K562 (cell line): ENCODE data around the gene CRYBG2. TPM values are rescaled to one million over a fixed set of nuclear protein-coding genes. Genes with fewer than 3 reads are reported as not detected.

Experiments used
- CBFA2T2 ChIP-seq: fragments of 450-650 bp; conservative IDR thresholded peaks from 2 replicates; pipeline ENCODE4 v1.6.1; 2017; ENCODE audit warnings: mild to moderate bottlenecking
- CHD4 ChIP-seq: fragments of 200-600 bp; sonication (generic); IDR thresholded peaks from 3 replicates; pipeline ENCODE4 v1.6.1; 2012; ENCODE audit warnings: low read depth, mild to moderate bottlenecking, mixed read lengths, low read length, inconsistent platforms; ENCODE audit not compliant: insufficient read depth, insufficient replicate concordance, poor library complexity, severe bottlenecking
- EHMT2 ChIP-seq: fragments of 450-650 bp; IDR thresholded peaks from 2 replicates; pipeline ENCODE4 v1.6.1; 2018; ENCODE audit warnings: antibody characterized with exemption
- ESRRA ChIP-seq: fragments of 450-650 bp; IDR thresholded peaks from 2 replicates; pipeline ENCODE4 v1.6.1; 2014; ENCODE audit warnings: low read depth, mild to moderate bottlenecking, moderate library complexity, borderline replicate concordance
- ETV1 ChIP-seq: fragments of 450-650 bp; conservative IDR thresholded peaks from 2 replicates; pipeline ENCODE4 v1.6.1; 2016; ENCODE audit warnings: missing genetic modification characterization, control low read depth, low read depth, missing compliant biosample characterization
- KLF1 ChIP-seq: fragments of 450-650 bp; IDR thresholded peaks from 2 replicates; pipeline ENCODE4 v1.6.1; 2016; ENCODE audit warnings: missing genetic modification characterization, missing compliant biosample characterization
- MAFG ChIP-seq: fragments of 450-650 bp; conservative IDR thresholded peaks from 2 replicates; pipeline ENCODE4 v1.6.1; 2016; ENCODE audit warnings: missing genetic modification characterization, missing compliant biosample characterization
- MIER1 ChIP-seq: fragments of 450-650 bp; IDR thresholded peaks from 2 replicates; pipeline ENCODE4 v1.6.1; 2016; ENCODE audit warnings: antibody characterized with exemption, mild to moderate bottlenecking, low read depth
- MTA3 ChIP-seq: fragments of 450-650 bp; formaldehyde crosslinking; IDR thresholded peaks from 2 replicates; pipeline ENCODE4 v1.6.1; 2017; ENCODE audit warnings: mild to moderate bottlenecking, borderline replicate concordance
- NCOA1 ChIP-seq: fragments of 450-650 bp; IDR thresholded peaks from 2 replicates; pipeline ENCODE4 v1.6.1; 2016; ENCODE audit warnings: low read depth
- NFATC3 ChIP-seq: fragments of 450-650 bp; IDR thresholded peaks from 2 replicates; pipeline ENCODE4 v1.6.1; 2017; ENCODE audit warnings: mild to moderate bottlenecking
- NFE2 ChIP-seq: IDR thresholded peaks from 2 replicates; pipeline ENCODE4 v1.6.1; 2014; ENCODE audit warnings: antibody characterized with exemption, low read depth
- NR2C2 ChIP-seq, 2 experiments: fragments of 200-800 bp in 1 of 2; sonication (Bioruptor generic) in 1 of 2; sonication (generic) in 1 of 2; formaldehyde crosslinking in 1 of 2; IDR thresholded peaks; 2 replicates each; pipeline versions ENCODE4 v1.6.1 to v1.8.0; 2016 to 2022; ENCODE audit warnings: mild to moderate bottlenecking in 1 of 2, missing compliant biosample characterization in 1 of 2, missing genetic modification characterization in 1 of 2, missing genetic modification reagents in 1 of 2
- POLR3G ChIP-seq: IDR thresholded peaks from 2 replicates; pipeline ENCODE4 v1.6.1; 2011; ENCODE audit not compliant: insufficient read length, insufficient replicate concordance; ENCODE audit errors: extremely low read depth
- RAD21 ChIP-seq, 2 experiments: fragments of 250-450 bp in 1 of 2; fragments of 450-650 bp in 1 of 2; sonication (Bioruptor Pico) in 1 of 2; formaldehyde crosslinking in 1 of 2; IDR thresholded peaks in 1 of 2; conservative IDR thresholded peaks in 1 of 2; 2 replicates each; pipeline versions ENCODE4 v1.4.0 to v1.8.0; 2020 to 2022; ENCODE audit warnings: mild to moderate bottlenecking in 2 of 2, moderate library complexity in 1 of 2
- SOX6 ChIP-seq: fragments of 450-650 bp; IDR thresholded peaks from 2 replicates; pipeline ENCODE4 v1.6.1; 2014; ENCODE audit warnings: mild to moderate bottlenecking
- TAF7 ChIP-seq: fragments of 450-650 bp; IDR thresholded peaks from 2 replicates; pipeline ENCODE4 v1.6.1; 2016; ENCODE audit warnings: missing genetic modification characterization, missing compliant biosample characterization
- TBL1XR1 ChIP-seq, 2 experiments: IDR thresholded peaks; 2 replicates each; pipeline ENCODE4 v1.6.1; 2012; ENCODE audit warnings: improper control_type of control experiment in 2 of 2, low read length in 2 of 2, mild to moderate bottlenecking in 1 of 2
- XRCC3 ChIP-seq: fragments of 450-650 bp; IDR thresholded peaks from 2 replicates; pipeline ENCODE4 v1.6.1; 2017; ENCODE audit warnings: mild to moderate bottlenecking, moderate library complexity
- ZKSCAN1 ChIP-seq: fragments of 150-350 bp; IDR thresholded peaks from 2 replicates; pipeline ENCODE4 v1.6.1; 2016; ENCODE audit warnings: low read depth, low read length
- ZNF124 ChIP-seq: sonication (generic); formaldehyde crosslinking; IDR thresholded peaks from 2 replicates; pipeline ENCODE4 v1.8.1; 2022; ENCODE audit warnings: missing genetic modification reagents
- ZNF140 ChIP-seq: fragments of 250-450 bp; sonication (Bioruptor Pico); IDR thresholded peaks from 2 replicates; pipeline ENCODE4 v1.8.0; 2021; ENCODE audit warnings: moderate library complexity, mild to moderate bottlenecking, inconsistent platforms
- ZNF232 ChIP-seq: sonication (generic); formaldehyde crosslinking; IDR thresholded peaks from 2 replicates; pipeline ENCODE4 v1.8.0; 2022; ENCODE audit warnings: mild to moderate bottlenecking, missing genetic modification reagents
- ZNF695 ChIP-seq: fragments of 450-650 bp; formaldehyde crosslinking; IDR thresholded peaks from 2 replicates; pipeline ENCODE4 v1.4.0; 2020; ENCODE audit warnings: mild to moderate bottlenecking, moderate library complexity
- ZNF707 ChIP-seq: fragments of 250-450 bp; sonication (Bioruptor Pico); conservative IDR thresholded peaks from 2 replicates; pipeline ENCODE4 v1.8.0; 2022; ENCODE audit warnings: inconsistent platforms, mild to moderate bottlenecking, moderate library complexity
- ZNF717 ChIP-seq: fragments of 250-450 bp; sonication (Bioruptor Pico); IDR thresholded peaks from 2 replicates; pipeline ENCODE4 v1.5.0; 2021
- polyA plus RNA-seq, 8 experiments: library from polyadenylated mRNA; depleted of rRNA in 4 of 8; stranded (reverse) in 5 of 8; unstranded in 3 of 8; fragments of >200 nt; fragmentation: Nextera tagmentation in 2 of 8; fragmentation: Illumina TruSeq in 1 of 8; extraction: Ambion mirVana in 2 of 8; extraction: Trizol in 1 of 8; gene quantifications; 2 replicates each; pipeline versions ENCODE4 v1.2.1 to v1.2.3, GENCODE V29; 2011 to 2014; ENCODE audit warnings: inconsistent platforms in 1 of 8, missing spikeins in 1 of 8
- total RNA-seq, 7 experiments: library from RNA; depleted of rRNA in 6 of 7; stranded (reverse); fragments of >200 nt in 6 of 7; fragmentation: Illumina TruSeq in 2 of 7; extraction: Trizol in 2 of 7; gene quantifications; 2 replicates each; pipeline versions ENCODE4 v1.2.1 to v1.2.3, GENCODE V29; 2011 to 2021; ENCODE audit warnings: low replicate concordance in 1 of 7
- TF ChIP-seq, protein P1 (sequence below): fragments of 250-450 bp; sonication (Bioruptor Pico); IDR thresholded peaks from 2 replicates; pipeline ENCODE4 v1.6.1; 2021; ENCODE audit warnings: mild to moderate bottlenecking
- TF ChIP-seq, protein P2 (sequence below): sonication (generic); formaldehyde crosslinking; IDR thresholded peaks from 2 replicates; pipeline ENCODE4 v1.8.1; 2023; ENCODE audit warnings: mild to moderate bottlenecking, missing genetic modification reagents

Gene CRYBG2
- total and polyA plus RNA-seq, 9 of the 15 experiments (the other 6 are each of a cell fraction or from before 2014, with no cell fraction given) = 0.39 to 8.5 (median 3.7) TPM

DNA sequence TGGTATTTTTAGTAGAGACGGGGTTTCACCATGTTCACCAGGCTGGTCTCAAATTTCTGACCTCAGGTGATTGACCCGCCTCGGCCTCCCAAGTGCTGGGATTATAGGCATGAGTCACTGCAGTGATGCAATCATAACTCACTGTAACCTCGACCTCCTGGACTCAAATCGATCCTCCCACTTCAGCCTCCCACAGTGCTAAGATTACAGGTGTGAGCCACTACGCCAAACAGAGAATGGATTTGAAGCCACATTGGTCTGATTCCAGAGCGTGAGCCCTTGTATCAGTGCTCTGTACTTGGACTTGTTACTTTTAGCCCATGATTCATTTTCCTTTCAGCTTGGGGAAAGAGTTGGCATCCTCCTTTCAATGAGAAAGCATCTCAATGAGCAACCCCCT is 33.5 kb upstream of the CRYBG2 start (continued):
- no peak for TF ChIP-seq TAF7 (tag)
- TF ChIP-seq ZNF717 (CRISPR knock-in tag) = no peak
- TF ChIP-seq, protein P1, sequence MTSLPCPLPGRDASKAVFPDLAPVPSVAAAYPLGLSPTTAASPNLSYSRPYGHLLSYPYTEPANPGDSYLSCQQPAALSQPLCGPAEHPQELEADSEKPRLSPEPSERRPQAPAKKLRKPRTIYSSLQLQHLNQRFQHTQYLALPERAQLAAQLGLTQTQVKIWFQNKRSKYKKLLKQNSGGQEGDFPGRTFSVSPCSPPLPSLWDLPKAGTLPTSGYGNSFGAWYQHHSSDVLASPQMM (CRISPR knock-in tag) = no peak
- TF ChIP-seq MAFG = 0 out of 2 replicates have a peak, but pooled peaks have one; percentile 11
- no peak for TF ChIP-seq XRCC3
- TF ChIP-seq SOX6 = peak; percentile 60
- no peak for TF ChIP-seq CHD4
- no peak for TF ChIP-seq POLR3G
- TF ChIP-seq ZNF140 = no peak
- TF ChIP-seq NR2C2 (CRISPR knock-in tag; IDR thresholded peaks at IDR 0.05) = no peak
- TF ChIP-seq NR2C2 (tag; IDR thresholded peaks at IDR 0.05) = peak; percentile 78
- peak; percentile 59 for TF ChIP-seq CBFA2T2
- 0 out of 2 replicates have a peak, but pooled peaks have one; percentile 38 for TF ChIP-seq MTA3
- TF ChIP-seq ZNF232 (CRISPR knock-in tag) = no peak
- TF ChIP-seq NFE2 = peak; percentile 60; the same call in 1 of the 2 replicates
- TF ChIP-seq ZNF695 = no peak
- TF ChIP-seq TBL1XR1 (IDR thresholded peaks at IDR 0.05; ENCODE audit: low read length in 2 of 2) = peak in 1 of 2 experiments; percentile 59; a peak in 1 of 4 replicates
- TF ChIP-seq ZKSCAN1 = no peak
- no peak for TF ChIP-seq NFATC3
- TF ChIP-seq EHMT2 = no peak; the same call in 1 of the 2 replicates
- no peak for TF ChIP-seq ZNF707 (CRISPR knock-in tag)
- no peak for TF ChIP-seq ETV1 (tag)
- peak; percentile 46; the same call in 1 of the 2 replicates for TF ChIP-seq ESRRA
- no peak for TF ChIP-seq RAD21 (CRISPR knock-in tag; conservative IDR thresholded peaks at IDR 0.05 in 1 of 2, IDR thresholded peaks at IDR 0.05 in 1 of 2)
- TF ChIP-seq KLF1 (tag) = no peak
- TF ChIP-seq ZNF124 = no peak
- TF ChIP-seq, protein P2, sequence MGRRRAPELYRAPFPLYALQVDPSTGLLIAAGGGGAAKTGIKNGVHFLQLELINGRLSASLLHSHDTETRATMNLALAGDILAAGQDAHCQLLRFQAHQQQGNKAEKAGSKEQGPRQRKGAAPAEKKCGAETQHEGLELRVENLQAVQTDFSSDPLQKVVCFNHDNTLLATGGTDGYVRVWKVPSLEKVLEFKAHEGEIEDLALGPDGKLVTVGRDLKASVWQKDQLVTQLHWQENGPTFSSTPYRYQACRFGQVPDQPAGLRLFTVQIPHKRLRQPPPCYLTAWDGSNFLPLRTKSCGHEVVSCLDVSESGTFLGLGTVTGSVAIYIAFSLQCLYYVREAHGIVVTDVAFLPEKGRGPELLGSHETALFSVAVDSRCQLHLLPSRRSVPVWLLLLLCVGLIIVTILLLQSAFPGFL (CRISPR knock-in tag) = no peak
- TF ChIP-seq MIER1 = no peak
- TF ChIP-seq NCOA1 = peak; percentile 44; the same call in 1 of the 2 replicates
